CMK (cell line): Measurements from ENCODE around the gene REC114.
"Not testable (repeated sequence)": the region's sequence is repeated elsewhere in the genome, so short reads cannot be mapped to it uniquely, and the experiment has no call there.

Experiments
- DNase-seq: peaks from one replicate; pipeline ENCODE4 v3.0.0-alpha.2; 2010; ENCODE audit warnings: low read depth

The REC114 gene

GRCh38 chr15:73457334-73457733, 14.4 kb downstream of the REC114 start:
- DNase-seq: no peak

GRCh38 chr15:73460662-73461061, 17.7 kb downstream of the REC114 start:
- DNase-seq: no peak

- DNase-seq: no peak
These were observed 21.6 kb downstream of the REC114 start for GRCh38 chr15:73464602-73465001.

DNA sequence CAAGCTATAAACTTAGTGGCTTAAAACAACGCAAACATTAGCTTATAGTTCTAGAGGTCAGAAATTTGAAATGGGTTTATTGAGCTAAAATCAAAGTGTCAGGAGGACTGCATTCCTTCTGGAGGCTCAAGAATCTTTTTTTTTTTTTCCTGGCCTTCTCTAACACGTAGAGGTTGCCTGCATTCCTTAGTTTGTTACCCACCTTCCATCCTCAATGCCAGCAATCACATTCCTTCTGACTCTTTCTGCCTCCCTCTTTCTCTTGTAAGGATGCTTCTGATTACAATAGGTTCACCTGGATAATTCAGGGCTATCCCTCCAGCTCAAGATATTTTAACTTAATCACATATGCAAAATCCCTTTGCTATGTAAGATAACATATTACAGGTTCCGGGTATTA, 24.8 kb downstream of the REC114 start:
- no peak for DNase-seq

- DNase-seq: no peak
These were observed 31.8 kb downstream of the REC114 start for GRCh38 chr15:73474785-73475184.

DNA sequence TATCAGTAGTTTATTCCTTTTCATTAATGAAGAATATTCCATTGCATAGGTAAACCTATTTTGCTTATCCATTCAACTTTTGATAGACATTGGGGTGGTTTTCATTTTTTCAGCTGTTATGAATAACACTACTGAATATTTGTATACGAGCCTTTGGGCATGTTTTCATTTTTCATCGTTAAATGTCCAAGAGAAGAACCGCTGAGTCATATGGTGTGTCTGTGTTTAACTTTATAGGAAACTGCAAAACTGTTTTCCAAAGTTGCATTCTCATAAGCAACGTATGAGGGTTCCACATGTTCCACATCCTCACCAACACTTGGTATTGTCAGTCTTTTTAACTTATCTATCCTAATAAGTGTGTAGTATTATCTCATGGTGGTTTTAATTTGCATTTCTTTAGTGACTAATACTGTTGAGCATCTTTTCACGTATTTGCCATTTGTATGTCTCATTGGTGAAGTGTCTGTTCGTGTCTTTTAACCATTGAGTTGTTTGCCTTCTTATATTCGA, 33.8 kb downstream of the REC114 start:
- DNase-seq: no peak

DNA sequence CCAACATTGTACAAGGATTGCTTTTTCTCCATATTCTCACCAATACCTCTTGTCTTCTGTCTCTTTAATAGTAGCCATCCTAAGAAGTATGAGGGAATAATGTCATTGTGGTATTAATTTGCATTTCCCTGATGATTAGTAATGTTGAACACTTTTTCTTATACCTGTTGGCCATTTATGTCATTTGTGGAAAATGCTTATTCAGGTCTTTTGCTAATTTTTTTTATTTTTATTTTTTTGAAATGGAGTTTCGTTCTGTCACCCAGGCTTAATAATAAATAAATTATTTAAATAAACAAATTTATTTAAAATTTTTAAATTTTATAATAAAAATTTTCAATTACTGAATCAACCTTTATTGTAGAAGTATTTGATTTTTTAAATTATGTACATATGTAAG, 37.1 kb downstream of the REC114 start:
- DNase-seq: no peak

GRCh38 chr15:73482166-73482565, 39.2 kb downstream of the REC114 start:
- no peak for DNase-seq

DNA sequence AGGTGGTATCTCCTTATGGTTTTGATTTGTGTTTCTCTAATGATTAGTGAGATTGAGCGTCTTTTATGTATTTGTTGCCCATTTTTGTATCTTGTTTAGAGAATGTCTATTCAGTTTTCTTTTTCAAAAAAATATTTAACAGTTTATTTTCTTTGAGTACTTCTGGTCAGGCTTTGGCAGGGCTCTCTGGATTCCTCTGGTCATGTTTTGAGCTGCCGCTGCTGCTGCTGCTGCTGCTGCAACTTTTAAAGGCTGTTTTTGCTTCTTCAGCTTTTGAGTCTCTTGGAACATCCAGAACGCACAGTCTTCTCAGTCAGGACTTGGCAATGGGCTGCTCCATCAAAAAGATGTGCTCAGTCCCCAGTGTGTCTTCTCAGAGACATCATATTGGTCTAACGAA, 40.1 kb downstream of the REC114 start:
- no peak for DNase-seq

DNA sequence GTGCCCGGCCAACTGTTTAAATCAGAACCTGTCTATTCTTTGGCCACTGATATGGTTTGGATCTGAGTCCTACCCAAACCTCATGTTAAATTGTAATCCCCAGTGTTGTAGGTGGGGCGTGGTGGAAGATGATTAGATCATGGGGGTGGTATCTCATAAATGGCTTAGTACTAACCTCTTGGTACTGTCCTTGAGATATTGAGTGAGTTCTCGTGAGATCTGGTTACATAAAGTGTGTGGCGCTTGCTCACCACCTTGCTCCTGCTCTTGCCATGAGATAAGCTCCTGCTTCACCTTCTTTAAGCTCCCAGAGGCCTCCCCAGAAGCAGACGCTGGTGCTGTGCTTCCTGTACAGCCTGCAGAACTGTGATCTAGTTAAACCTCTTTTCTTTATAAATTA, 42.4 kb downstream of the REC114 start:
- no peak for DNase-seq

GRCh38 chr15:73485885-73486284, 42.9 kb downstream of the REC114 start:
- DNase-seq: not testable (repeated sequence)

DNA sequence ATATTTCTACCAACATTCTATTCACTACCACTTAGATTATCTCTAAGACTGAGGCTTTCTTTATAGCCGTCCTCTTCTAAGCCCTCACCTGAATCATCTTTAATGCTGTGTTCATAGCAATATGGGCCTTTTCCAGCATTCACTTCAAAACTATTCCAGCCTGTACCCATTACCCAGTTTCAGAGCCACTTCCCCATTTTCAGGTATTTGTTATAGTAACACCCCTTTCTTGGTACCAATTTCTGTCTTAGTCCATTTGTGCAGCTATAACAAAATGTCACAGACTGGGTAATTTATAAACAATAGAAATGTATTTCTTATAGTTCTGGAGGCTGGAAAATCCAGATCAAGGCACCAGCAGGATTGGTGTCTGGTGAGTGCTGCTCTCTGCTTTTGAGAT, 45.7 kb downstream of the REC114 start:
- DNase-seq: no peak

GRCh38 chr15:73493922-73494321, 51.0 kb downstream of the REC114 start:
- DNase-seq: no peak

DNA sequence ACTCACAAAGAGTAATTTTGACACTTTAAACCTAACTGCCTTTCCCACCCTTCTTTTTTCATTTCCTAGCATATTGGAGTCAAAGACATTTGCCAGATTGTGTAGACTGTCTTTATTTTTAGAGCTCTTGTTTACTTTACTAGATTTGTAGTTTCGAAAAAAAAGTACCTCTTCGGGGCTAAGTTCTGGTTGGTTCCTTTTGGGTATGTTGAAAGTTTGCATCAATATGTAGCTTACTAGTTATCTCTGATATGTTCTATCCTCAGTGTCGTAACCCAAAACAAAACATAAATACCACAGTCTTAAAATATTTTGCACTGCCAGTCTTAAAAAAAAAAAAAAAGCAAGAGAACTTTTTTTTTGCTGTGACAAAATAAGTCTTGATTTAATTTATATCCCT, 52.2 kb downstream of the REC114 start:
- no peak for DNase-seq

- DNase-seq: no peak
These were observed 57.7 kb downstream of the REC114 start for GRCh38 chr15:73500696-73501095.

- DNase-seq: no peak
These were observed 61.9 kb downstream of the REC114 start for GRCh38 chr15:73504885-73505284.

DNA sequence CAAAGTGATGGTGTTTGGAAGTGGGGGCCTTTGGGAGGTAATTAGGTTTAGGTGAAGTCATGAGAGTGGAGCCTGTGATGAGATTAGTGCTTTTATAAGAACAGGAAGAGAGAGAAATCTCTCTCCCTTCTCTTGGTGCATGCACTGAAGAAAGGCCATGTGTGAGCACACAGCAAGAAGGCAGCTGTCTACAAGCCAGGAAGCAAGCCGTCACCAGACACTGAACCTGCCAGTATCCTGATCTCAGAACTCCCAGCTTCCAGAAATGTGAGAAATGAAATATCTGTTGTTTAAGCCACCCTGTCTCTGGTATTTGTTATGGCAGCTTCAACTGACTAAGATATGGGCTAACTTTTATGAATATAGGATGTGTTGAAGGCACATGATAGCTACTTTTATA, 72.6 kb downstream of the REC114 start:
- no peak for DNase-seq

- no peak for DNase-seq
These were observed 74.6 kb downstream of the REC114 start for GRCh38 chr15:73517566-73517965.

DNA sequence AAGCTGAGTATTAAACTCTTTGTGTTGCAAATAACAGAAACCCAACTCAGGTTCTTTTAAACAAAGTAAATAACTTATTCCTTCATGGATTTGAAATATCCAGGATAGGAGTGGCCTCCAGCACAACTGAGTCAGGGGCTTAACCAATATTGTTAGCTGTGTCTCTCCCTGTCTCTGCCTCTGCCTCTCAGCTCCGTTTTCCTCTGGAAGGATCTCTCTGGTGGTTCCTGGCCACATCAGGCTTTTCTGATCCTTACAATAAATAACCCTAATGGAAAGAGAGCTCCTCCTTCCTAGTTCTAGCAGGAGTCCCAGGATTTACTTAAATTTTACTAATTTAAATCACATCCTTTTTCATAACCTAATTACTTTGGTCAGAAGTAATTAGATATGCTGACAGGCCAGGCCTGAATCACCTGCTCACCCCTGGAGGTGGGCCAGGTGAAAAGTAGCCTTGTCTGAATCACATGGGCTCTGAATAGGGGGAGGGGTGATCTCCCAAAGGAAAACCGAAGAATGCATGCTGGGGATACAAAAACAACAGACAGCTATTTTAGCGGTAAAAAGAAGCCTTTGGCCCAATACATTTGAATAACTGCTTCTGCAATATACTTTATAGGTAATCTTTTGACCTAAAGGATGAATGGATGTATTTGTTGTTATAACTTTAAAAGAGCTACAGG, 75.4 kb downstream of the REC114 start:
- no peak for DNase-seq

DNA sequence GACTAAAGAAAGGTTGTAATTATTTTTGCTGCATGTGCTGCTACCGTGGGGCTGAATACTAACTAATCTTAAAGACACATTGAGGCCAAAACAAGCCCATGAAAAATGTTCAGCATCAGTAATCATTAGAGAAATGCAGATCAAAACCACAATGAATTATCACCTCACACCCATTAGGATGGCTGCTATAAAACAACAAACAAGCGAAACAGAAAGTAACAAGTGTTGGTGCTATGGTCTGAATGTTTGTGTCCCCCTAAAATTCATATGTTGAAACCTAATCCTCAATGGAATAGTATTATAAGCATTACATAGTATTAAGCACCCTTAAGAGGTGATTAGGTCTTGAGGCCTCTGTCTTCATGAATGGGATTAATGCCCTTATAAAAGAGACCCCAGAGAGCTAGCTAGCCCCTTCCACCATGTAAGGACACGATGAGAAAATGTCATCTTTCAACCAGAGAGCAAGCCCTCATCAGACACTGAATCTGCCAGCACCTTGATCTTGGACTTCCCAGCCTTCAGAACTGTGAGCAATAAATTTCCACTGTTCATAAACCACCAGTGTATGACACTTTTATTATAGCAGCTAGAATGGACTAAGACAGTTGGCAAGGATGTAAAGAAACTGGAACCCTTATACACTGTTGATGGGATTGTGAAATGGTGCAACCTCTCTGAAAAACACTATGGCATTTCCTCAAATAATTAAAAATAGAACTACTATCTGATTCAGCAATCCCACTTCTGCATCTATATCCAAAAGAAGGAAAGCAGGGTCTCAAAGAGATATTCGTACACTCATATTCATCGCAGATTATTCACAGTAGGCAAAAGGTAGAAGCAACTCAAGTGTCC, 76.1 kb downstream of the REC114 start:
- no peak for DNase-seq

DNA sequence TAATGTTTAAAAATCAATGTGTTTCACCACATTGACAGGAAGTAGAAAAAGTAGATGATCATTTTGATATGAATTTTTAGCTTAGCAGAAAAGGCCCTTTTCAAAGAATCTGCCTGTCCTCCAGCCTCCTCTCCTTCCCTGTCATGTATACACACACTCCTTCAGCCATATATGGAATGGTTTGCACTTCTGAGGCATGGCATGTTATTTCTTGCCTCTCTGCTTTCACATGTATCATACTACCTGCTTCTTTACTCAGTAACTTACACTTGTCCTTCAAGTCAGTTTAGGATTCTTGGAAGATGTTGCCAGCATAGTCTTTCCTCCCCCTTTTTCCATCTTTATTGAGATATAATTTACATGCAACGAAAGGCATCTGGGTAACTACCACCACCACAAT, 79.0 kb downstream of the REC114 start:
- DNase-seq: no peak

DNA sequence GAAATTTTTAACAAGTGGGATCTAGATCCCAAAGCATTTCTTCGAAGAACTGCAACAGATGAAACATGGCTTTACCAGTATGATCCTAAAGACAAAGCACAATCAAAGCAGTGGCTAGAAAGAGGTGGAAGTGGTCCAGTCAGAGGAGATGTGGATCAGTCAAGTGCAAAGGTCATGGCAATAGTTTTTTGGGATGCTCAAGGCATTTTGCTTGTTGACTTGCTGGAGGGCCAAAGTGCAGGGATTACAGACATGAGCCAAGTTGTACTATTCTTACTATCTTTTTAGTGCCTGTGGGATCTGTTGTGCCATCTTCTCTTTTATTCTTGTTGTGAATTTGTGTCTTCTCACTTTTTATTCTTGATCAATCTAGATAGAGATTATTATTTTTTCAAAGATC, 82.0 kb downstream of the REC114 start:
- DNase-seq: no peak

- DNase-seq: no peak
These were observed 84.6 kb downstream of the REC114 start for GRCh38 chr15:73527598-73527997.
